ENCODE data around the gene MIPEP.
"Not testable (repeated sequence)": the region's sequence is repeated elsewhere in the genome, so short reads cannot be mapped to it uniquely, and the experiment has no call there.

MIPEP gene

GRCh38 chr13:23884361-23884760 is 4.8 kb downstream of the MIPEP start:
- not testable (repeated sequence) for DNase-seq

GRCh38 chr13:23883255-23883654 is 5.9 kb downstream of the MIPEP start:
- no peak for DNase-seq

- not testable (repeated sequence) for DNase-seq
These were observed 7.8 kb downstream of the MIPEP start for GRCh38 chr13:23881402-23881800.

GRCh38 chr13:23880493-23881401 is 8.5 kb downstream of the MIPEP start:
- not testable (repeated sequence) for DNase-seq

- DNase-seq, result no peak
These were observed 11.9 kb downstream of the MIPEP start for GRCh38 chr13:23877286-23877685.

GRCh38 chr13:23876265-23876664 is 12.9 kb downstream of the MIPEP start:
- DNase-seq, result peak; percentile 18

GRCh38 chr13:23871616-23872220 is 17.5 kb downstream of the MIPEP start:
- DNase-seq, result peak; percentile 29

GRCh38 chr13:23870356-23871140 is 18.7 kb downstream of the MIPEP start:
- DNase-seq, result no peak

- no peak for DNase-seq
These were observed 20.7 kb downstream of the MIPEP start for GRCh38 chr13:23868521-23868920.

- DNase-seq, result no peak
These were observed 22.1 kb downstream of the MIPEP start for GRCh38 chr13:23867027-23867491.

- DNase-seq, result no peak
These were observed 22.7 kb downstream of the MIPEP start for GRCh38 chr13:23866420-23867026.

- no peak for DNase-seq
These were observed 23.3 kb downstream of the MIPEP start for GRCh38 chr13:23865906-23866305.

- DNase-seq, result no peak
These were observed 24.2 kb downstream of the MIPEP start for GRCh38 chr13:23865026-23865425.

GRCh38 chr13:23861310-23861709 is 27.9 kb downstream of the MIPEP start:
- no peak for DNase-seq

- no peak for DNase-seq
These were observed 29.3 kb downstream of the MIPEP start for GRCh38 chr13:23859904-23860303.

GRCh38 chr13:23859455-23859854 is 29.7 kb downstream of the MIPEP start:
- no peak for DNase-seq

- DNase-seq, result no peak
These were observed 30.7 kb downstream of the MIPEP start for GRCh38 chr13:23858546-23858945.

- no peak for DNase-seq
These were observed 33.0 kb downstream of the MIPEP start for GRCh38 chr13:23856008-23856750.

- no peak for DNase-seq
These were observed 33.8 kb downstream of the MIPEP start for GRCh38 chr13:23855360-23855759.

- no peak for DNase-seq
These were observed 36.8 kb downstream of the MIPEP start for GRCh38 chr13:23852351-23852750.

- no peak for DNase-seq
These were observed 38.1 kb downstream of the MIPEP start for GRCh38 chr13:23851106-23851505.

GRCh38 chr13:23850134-23850533 is 39.1 kb downstream of the MIPEP start:
- DNase-seq, result no peak

All from NCI-H2171 treated with DMSO at 0.1 percent for 48 hours (cell line).